ENCODE results near the gene DYNLRB1.

DNA sequence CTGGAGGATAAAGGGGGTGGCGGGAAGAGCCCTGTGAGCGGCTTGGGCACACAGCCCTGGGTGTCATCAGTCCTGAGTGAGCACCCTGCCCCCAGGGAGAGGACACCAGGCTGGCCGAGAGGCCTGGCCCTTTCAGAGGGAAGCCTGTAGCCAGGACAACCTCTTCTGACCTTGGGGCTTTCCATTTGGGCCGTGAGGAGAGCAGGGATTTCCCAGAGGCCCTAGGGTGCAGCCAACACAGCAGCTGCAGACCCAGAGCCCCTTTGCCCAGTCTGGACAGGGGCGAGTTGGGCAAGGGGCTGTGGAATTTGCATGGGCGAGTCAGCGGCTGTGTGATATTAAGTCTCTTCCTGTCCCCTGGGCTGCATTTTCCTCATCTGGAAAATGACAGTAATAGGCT lies 48.6 kb downstream of the DYNLRB1 start:
- no peak for TF ChIP-seq SUZ12 (IDR thresholded peaks at IDR 0.05; ENCODE audit: low read depth, low read length)
- TF ChIP-seq, protein P1, sequence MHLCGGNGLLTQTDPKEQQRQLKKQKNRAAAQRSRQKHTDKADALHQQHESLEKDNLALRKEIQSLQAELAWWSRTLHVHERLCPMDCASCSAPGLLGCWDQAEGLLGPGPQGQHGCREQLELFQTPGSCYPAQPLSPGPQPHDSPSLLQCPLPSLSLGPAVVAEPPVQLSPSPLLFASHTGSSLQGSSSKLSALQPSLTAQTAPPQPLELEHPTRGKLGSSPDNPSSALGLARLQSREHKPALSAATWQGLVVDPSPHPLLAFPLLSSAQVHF (CRISPR knock-in tag; IDR thresholded peaks at IDR 0.05), result no peak
- no peak for TF ChIP-seq HOXD1 (CRISPR knock-in tag; IDR thresholded peaks at IDR 0.05)
- TF ChIP-seq, protein P2, sequence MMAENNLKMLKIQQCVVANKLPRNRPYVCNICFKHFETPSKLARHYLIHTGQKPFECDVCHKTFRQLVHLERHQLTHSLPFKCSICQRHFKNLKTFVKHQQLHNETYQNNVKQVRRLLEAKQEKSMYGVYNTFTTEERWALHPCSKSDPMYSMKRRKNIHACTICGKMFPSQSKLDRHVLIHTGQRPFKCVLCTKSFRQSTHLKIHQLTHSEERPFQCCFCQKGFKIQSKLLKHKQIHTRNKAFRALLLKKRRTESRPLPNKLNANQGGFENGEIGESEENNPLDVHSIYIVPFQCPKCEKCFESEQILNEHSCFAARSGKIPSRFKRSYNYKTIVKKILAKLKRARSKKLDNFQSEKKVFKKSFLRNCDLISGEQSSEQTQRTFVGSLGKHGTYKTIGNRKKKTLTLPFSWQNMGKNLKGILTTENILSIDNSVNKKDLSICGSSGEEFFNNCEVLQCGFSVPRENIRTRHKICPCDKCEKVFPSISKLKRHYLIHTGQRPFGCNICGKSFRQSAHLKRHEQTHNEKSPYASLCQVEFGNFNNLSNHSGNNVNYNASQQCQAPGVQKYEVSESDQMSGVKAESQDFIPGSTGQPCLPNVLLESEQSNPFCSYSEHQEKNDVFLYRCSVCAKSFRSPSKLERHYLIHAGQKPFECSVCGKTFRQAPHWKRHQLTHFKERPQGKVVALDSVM (CRISPR knock-in tag; IDR thresholded peaks at IDR 0.05), result no peak
- TF ChIP-seq, protein P3, sequence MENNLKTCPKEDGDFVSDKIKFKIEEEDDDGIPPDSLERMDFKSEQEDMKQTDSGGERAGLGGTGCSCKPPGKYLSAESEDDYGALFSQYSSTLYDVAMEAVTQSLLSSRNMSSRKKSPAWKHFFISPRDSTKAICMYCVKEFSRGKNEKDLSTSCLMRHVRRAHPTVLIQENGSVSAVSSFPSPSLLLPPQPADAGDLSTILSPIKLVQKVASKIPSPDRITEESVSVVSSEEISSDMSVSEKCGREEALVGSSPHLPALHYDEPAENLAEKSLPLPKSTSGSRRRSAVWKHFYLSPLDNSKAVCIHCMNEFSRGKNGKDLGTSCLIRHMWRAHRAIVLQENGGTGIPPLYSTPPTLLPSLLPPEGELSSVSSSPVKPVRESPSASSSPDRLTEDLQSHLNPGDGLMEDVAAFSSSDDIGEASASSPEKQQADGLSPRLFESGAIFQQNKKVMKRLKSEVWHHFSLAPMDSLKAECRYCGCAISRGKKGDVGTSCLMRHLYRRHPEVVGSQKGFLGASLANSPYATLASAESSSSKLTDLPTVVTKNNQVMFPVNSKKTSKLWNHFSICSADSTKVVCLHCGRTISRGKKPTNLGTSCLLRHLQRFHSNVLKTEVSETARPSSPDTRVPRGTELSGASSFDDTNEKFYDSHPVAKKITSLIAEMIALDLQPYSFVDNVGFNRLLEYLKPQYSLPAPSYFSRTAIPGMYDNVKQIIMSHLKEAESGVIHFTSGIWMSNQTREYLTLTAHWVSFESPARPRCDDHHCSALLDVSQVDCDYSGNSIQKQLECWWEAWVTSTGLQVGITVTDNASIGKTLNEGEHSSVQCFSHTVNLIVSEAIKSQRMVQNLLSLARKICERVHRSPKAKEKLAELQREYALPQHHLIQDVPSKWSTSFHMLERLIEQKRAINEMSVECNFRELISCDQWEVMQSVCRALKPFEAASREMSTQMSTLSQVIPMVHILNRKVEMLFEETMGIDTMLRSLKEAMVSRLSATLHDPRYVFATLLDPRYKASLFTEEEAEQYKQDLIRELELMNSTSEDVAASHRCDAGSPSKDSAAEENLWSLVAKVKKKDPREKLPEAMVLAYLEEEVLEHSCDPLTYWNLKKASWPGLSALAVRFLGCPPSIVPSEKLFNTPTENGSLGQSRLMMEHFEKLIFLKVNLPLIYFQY (CRISPR knock-in tag; IDR thresholded peaks at IDR 0.05; ENCODE audit: borderline replicate concordance), result no peak
- no peak for TF ChIP-seq HOXA7 (CRISPR knock-in tag; IDR thresholded peaks at IDR 0.05)
- TF ChIP-seq NCOA1 (CRISPR knock-in tag; IDR thresholded peaks at IDR 0.05), result no peak

All from HepG2 (cell line).